Testis (tissue), 2 donors: Measurements from ENCODE around the gene GRK5.

Source experiments
- CTCF ChIP-seq, 3 experiments: fragments of 450-650 bp in 2 of 3; fragments of 200-600 bp in 1 of 3; sonication (generic) in 1 of 3; IDR thresholded peaks; one replicate each; pipeline ENCODE4 v1.5.1; 2016 to 2019; ENCODE audit warnings: antibody characterized with exemption in 3 of 3, mild to moderate bottlenecking in 2 of 3, moderate library complexity in 1 of 3
- POLR2A ChIP-seq: fragments of 450-650 bp; IDR thresholded peaks from one replicate; pipeline ENCODE4 v1.6.1; 2017; ENCODE audit warnings: antibody characterized with exemption, mild to moderate bottlenecking, moderate library complexity

- no peak for TF ChIP-seq CTCF (IDR thresholded peaks at IDR 0.05)
- no peak for TF ChIP-seq POLR2A
Measured at GRCh38 chr10:119358567-119358966, 151.2 kb downstream of the GRK5 start.
